GM19372 (cell line): ENCODE data around the gene BPIFA3.

Source experiments
- ATAC-seq: cut with Tn5 transposase; IDR thresholded peaks from one replicate; pipeline ENCODE4 v1.9.1; 2021; ENCODE audit warnings: mild to moderate bottlenecking, low read depth, moderate library complexity; ENCODE audit not compliant: unreplicated experiment

BPIFA3 gene

GRCh38 chr20:33257237-33257636 lies 40.1 kb downstream of the BPIFA3 start:
- ATAC-seq, result no peak

DNA sequence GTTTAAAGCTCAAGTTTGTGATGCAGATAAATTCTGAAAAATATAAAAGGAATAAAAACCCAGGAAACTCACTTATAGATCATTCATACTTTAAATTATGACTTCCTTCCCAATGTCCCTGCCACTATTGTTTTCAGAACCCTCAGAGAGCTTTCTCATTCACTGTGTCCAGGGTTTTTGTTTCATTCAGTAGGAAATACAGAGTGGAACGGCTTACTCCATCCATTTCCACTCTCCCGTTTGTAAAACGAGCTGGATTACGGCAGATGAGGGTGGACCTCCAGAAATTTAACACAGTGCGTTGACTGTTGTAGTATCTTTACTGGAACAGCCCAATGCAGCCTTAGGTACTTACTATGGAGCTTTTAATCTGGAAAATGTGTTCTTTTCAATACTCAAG lies 42.2 kb downstream of the BPIFA3 start:
- no peak for ATAC-seq

- no peak for ATAC-seq
These were observed 44.3 kb downstream of the BPIFA3 start for GRCh38 chr20:33261465-33261864.

DNA sequence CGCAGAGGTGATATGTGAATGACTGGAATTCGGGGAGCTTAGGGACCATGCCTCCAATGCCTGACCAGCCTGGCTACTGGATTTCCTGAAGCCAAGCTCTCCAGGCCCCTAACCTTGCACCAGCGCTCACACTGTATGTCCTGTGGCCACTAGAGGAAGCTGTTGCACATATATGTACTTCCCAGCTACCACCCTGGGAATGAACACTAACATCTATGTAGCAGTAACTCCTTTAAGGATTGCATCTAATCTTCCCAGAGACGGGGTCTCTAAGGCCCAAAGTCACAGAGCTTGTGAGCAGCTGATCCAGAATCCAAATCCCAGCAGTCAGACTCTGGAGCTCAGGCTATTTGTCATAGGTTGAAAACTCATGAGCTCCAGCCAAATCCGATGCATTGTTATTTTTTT lies 45.5 kb downstream of the BPIFA3 start:
- no peak for ATAC-seq

GRCh38 chr20:33263784-33264183 lies 46.6 kb downstream of the BPIFA3 start:
- no peak for ATAC-seq

GRCh38 chr20:33267701-33268100 lies 50.5 kb downstream of the BPIFA3 start:
- no peak for ATAC-seq

GRCh38 chr20:33272155-33272873 lies 55.2 kb downstream of the BPIFA3 start:
- no peak for ATAC-seq

GRCh38 chr20:33273117-33273851 lies 56.1 kb downstream of the BPIFA3 start:
- ATAC-seq, result no peak

- ATAC-seq, result no peak
These were observed 58.1 kb downstream of the BPIFA3 start for GRCh38 chr20:33275215-33275614.

- ATAC-seq, result no peak
These were observed 58.7 kb downstream of the BPIFA3 start for GRCh38 chr20:33275871-33276270.

DNA sequence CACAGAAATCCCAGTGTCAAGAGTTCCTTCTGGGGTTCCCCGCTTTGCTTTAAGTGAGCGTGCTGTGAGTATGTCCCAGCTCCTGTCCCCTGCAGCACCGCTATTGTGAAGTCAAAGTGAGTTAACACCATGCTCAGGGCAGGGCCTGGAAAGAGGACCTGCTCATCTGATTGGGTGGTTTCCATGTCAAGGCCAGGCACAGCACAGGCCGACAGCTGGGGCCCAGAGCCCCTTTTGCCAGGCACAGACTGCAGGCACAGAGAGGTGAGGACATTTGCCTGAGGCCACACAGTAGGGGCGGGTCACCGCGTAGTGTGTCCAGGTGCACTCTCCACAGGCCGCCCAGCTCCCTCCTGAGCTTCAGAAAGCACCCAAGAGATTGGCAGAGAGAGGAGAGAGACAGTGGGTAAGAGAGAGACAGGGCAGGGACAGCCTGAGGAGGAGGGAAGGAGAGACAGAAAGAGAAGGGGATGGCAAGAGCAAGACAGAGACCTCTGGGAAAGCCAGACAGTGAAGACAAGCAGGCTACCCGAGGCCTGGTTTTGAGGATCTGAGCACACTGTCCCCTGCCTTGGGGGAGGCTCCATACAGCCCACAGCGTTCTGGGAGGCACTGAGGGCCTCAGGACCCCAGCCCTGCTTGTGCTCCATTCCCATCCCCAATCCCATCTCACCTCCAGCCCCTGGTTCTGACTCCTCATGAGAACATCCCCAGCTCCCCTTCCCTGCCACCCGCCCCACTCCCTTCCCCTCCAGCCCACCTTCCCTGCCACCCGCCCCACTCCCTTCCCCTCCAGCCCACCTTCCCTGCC lies 59.4 kb downstream of the BPIFA3 start:
- ATAC-seq, result no peak
